ENCODE data around the gene TIMP4.

Gene TIMP4

GRCh38 chr3:12143949-12144504, 14.7 kb downstream of the TIMP4 start:
- DNase-seq: no peak

- no peak for DNase-seq
Observed at GRCh38 chr3:12142476-12142875, 16.2 kb downstream of the TIMP4 start.

GRCh38 chr3:12141350-12141749, 17.4 kb downstream of the TIMP4 start:
- no peak for DNase-seq

GRCh38 chr3:12139111-12139511, 19.6 kb downstream of the TIMP4 start:
- no peak for DNase-seq

GRCh38 chr3:12138044-12138443, 20.7 kb downstream of the TIMP4 start:
- DNase-seq: no peak

GRCh38 chr3:12136371-12136770, 22.3 kb downstream of the TIMP4 start:
- no peak for DNase-seq

- no peak for DNase-seq
Observed at GRCh38 chr3:12135029-12135657, 23.6 kb downstream of the TIMP4 start.

- no peak for DNase-seq
Observed at GRCh38 chr3:12132881-12133280, 25.8 kb downstream of the TIMP4 start.

- DNase-seq: no peak
Observed at GRCh38 chr3:12131351-12132090, 27.2 kb downstream of the TIMP4 start.

- no peak for DNase-seq
Observed at GRCh38 chr3:12127391-12127790, 31.3 kb downstream of the TIMP4 start.

- no peak for DNase-seq
Observed at GRCh38 chr3:12125772-12126171, 32.9 kb downstream of the TIMP4 start.

GRCh38 chr3:12121466-12121865, 37.2 kb downstream of the TIMP4 start:
- no peak for DNase-seq

- DNase-seq: no peak
Observed at GRCh38 chr3:12120374-12121140, 38.2 kb downstream of the TIMP4 start.

GRCh38 chr3:12117473-12117872, 41.2 kb downstream of the TIMP4 start:
- DNase-seq: no peak

- DNase-seq: no peak
Observed at GRCh38 chr3:12116870-12117269, 41.8 kb downstream of the TIMP4 start.

GRCh38 chr3:12115849-12116248, 42.9 kb downstream of the TIMP4 start:
- no peak for DNase-seq

- DNase-seq: no peak
Observed at GRCh38 chr3:12115104-12115503, 43.6 kb downstream of the TIMP4 start.

- DNase-seq: no peak
Observed at GRCh38 chr3:12114251-12114650, 44.5 kb downstream of the TIMP4 start.

GRCh38 chr3:12107071-12107713, 51.5 kb downstream of the TIMP4 start:
- DNase-seq: no peak

All from cortex of kidney (tissue), 1 donor.